Measurements from ENCODE around the gene TM4SF4.
A peak's percentile ranks its signal among the peaks of the same experiment; 100 is the strongest.

Gene TM4SF4

GRCh38 chr3:149479621-149480325, 5.3 kb downstream of the TM4SF4 start:
- no peak overlapping the region for H2AFZ ChIP-seq (ENCODE audit: low read depth, low read length, severe bottlenecking)
- no peaks in the 10 kb centered on the region for H3K9me2 ChIP-seq (replicated peaks; ENCODE audit: insufficient read depth, low read length)
- no peaks in the 10 kb centered on the region for H3K36me3 ChIP-seq (ENCODE audit: low read length)
- H3K9ac ChIP-seq (ENCODE audit: low read length), result no peak overlapping the region
- no peak overlapping the region for H3K4me2 ChIP-seq (ENCODE audit: low read depth, low read length, poor library complexity, severe bottlenecking)
- no peaks in the 10 kb centered on the region for H3K27me3 ChIP-seq (ENCODE audit: low read length)
- TF ChIP-seq EZH2phosphoT487 (conservative IDR thresholded peaks at IDR 0.05; ENCODE audit: low read length) (no peak), CTCF (IDR thresholded peaks at IDR 0.05; ENCODE audit: insufficient read depth, low read length, poor library complexity, severe bottlenecking) (no peak)
- H3K9me3 ChIP-seq (ENCODE audit: insufficient read depth, low read length), result no peaks in the 10 kb centered on the region
- H3K4me3 ChIP-seq (ENCODE audit: insufficient read depth, low read length, poor library complexity, severe bottlenecking), result no peak overlapping the region
- no peaks in the 10 kb centered on the region for H3F3A ChIP-seq (ENCODE audit: insufficient read depth)
- no peaks in the 10 kb centered on the region for H4K20me1 ChIP-seq (ENCODE audit: low read depth, low read length)
- H3K27ac ChIP-seq (ENCODE audit: low read depth, low read length), result no peak overlapping the region
- no peaks in the 10 kb centered on the region for H3K79me2 ChIP-seq (ENCODE audit: insufficient read depth, low read length)

DNA sequence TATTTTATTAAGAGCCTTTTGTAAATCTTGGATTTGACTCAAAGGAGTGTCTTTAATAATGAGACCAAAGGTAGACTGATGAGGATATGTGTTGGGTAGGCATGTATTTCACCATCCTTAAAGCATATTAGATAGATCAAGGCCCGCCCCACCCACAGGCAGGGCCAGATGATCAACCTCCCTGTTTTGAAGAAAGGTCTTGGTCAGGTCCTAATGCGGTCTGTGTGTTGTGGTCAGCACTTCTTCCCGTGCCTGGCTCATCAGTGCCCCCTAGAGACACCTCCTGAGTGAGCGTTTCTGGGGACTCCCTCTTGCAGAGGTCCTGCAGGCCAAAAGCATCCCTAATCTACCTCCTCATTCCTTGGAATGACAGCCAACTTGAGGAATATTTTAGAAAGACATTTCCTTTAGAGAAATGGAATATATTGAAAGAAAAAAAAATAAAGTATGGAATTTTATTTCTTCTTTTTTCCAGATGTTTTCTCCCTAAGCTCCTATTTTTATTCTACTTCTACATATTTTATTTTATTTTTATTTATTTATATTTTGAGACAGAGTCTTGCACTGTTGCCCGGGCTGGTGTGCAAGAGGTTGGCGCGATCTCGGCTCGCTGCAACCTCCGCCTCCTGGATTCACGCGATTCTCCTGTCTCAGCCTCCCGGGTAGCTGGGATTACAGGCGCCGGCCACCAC, 6.0 kb downstream of the TM4SF4 start:
- no peaks in the 10 kb centered on the region for H3K36me3 ChIP-seq (ENCODE audit: low read length)
- TF ChIP-seq EZH2phosphoT487 (conservative IDR thresholded peaks at IDR 0.05; ENCODE audit: low read length) (no peak), CTCF (IDR thresholded peaks at IDR 0.05; ENCODE audit: insufficient read depth, low read length, poor library complexity, severe bottlenecking) (peak; percentile 62)
- H3F3A ChIP-seq (ENCODE audit: insufficient read depth), result no peaks in the 10 kb centered on the region
- H3K4me3 ChIP-seq (ENCODE audit: insufficient read depth, low read length, poor library complexity, severe bottlenecking), result no peak overlapping the region
- no peak overlapping the region for H3K9ac ChIP-seq (ENCODE audit: low read length)
- no peak overlapping the region for H3K4me2 ChIP-seq (ENCODE audit: low read depth, low read length, poor library complexity, severe bottlenecking)
- H3K27ac ChIP-seq (ENCODE audit: low read depth, low read length), result no peak overlapping the region
- H4K20me1 ChIP-seq (ENCODE audit: low read depth, low read length), result no peaks in the 10 kb centered on the region
- no peaks in the 10 kb centered on the region for H3K9me2 ChIP-seq (replicated peaks; ENCODE audit: insufficient read depth, low read length)
- no peak overlapping the region for H2AFZ ChIP-seq (ENCODE audit: low read depth, low read length, severe bottlenecking)
- H3K27me3 ChIP-seq (ENCODE audit: low read length), result no peaks in the 10 kb centered on the region
- H3K9me3 ChIP-seq (ENCODE audit: insufficient read depth, low read length), result no peaks in the 10 kb centered on the region
- no peaks in the 10 kb centered on the region for H3K79me2 ChIP-seq (ENCODE audit: insufficient read depth, low read length)

- Histone ChIP-seq H3K4me2 (ENCODE audit: low read depth, low read length, poor library complexity, severe bottlenecking) (no peak overlapping the region), H3K9me3 (ENCODE audit: insufficient read depth, low read length) (no peaks in the 10 kb centered on the region), H3K27me3 (ENCODE audit: low read length) (no peaks in the 10 kb centered on the region), H3F3A (ENCODE audit: insufficient read depth) (no peaks in the 10 kb centered on the region), H3K36me3 (ENCODE audit: low read length) (no peaks in the 10 kb centered on the region), H3K9ac (ENCODE audit: low read length) (no peak overlapping the region), H3K27ac (ENCODE audit: low read depth, low read length) (no peak overlapping the region), H3K4me3 (ENCODE audit: insufficient read depth, low read length, poor library complexity, severe bottlenecking) (no peak overlapping the region), H4K20me1 (ENCODE audit: low read depth, low read length) (no peaks in the 10 kb centered on the region), H2AFZ (ENCODE audit: low read depth, low read length, severe bottlenecking) (no peak overlapping the region), H3K79me2 (ENCODE audit: insufficient read depth, low read length) (no peaks in the 10 kb centered on the region), H3K9me2 (replicated peaks; ENCODE audit: insufficient read depth, low read length) (no peaks in the 10 kb centered on the region)
- no peak for TF ChIP-seq EZH2phosphoT487 (conservative IDR thresholded peaks at IDR 0.05; ENCODE audit: low read length)
- TF ChIP-seq CTCF (IDR thresholded peaks at IDR 0.05; ENCODE audit: insufficient read depth, low read length, poor library complexity, severe bottlenecking), result no peak
Measured at GRCh38 chr3:149481056-149481455, 6.6 kb downstream of the TM4SF4 start.

Measured in SU-DHL-6 (cell line).